Tibial nerve (tissue), 4 donors: ENCODE data around the gene SEC23B. TPM values are rescaled to one million over a fixed set of nuclear protein-coding genes. Genes with fewer than 3 reads are reported as not detected.

Experiments used
- DNase-seq, 2 donors: peaks; one replicate each; pipeline ENCODE4 v3.0.0-alpha.2; 2019; ENCODE audit warnings: low spot score in 2 of 2
- H3K27ac ChIP-seq, 4 donors: fragments of 200-600 bp; sonication (generic) in 3 of 4; one replicate each; pipeline ENCODE4 v1.5.1; 2017 to 2019; ENCODE audit warnings: mild to moderate bottlenecking in 1 of 4
- H3K27me3 ChIP-seq, 2 donors: fragments of 200-600 bp; sonication (generic) in 1 of 2; one replicate each; pipeline versions ENCODE4 v1.5.1 to v1.6.0; 2017 to 2019
- H3K36me3 ChIP-seq, 3 donors: fragments of 200-600 bp; sonication (generic); one replicate each; pipeline ENCODE4 v1.5.1; 2018 to 2019
- H3K4me1 ChIP-seq, 4 donors: fragments of 200-600 bp; sonication (generic) in 3 of 4; one replicate each; pipeline ENCODE4 v1.5.1; 2017 to 2019
- H3K4me3 ChIP-seq, 4 donors: fragments of 200-600 bp; sonication (generic) in 3 of 4; one replicate each; pipeline ENCODE4 v1.5.1; 2017 to 2019; ENCODE audit warnings: mild to moderate bottlenecking in 1 of 4, moderate library complexity in 1 of 4
- H3K9me3 ChIP-seq, 4 donors: fragments of 200-600 bp; sonication (generic) in 3 of 4; one replicate each; pipeline ENCODE4 v1.5.1; 2017 to 2019
- EP300 ChIP-seq, 2 donors: sonication (generic); formaldehyde crosslinking; IDR thresholded peaks; one replicate each; pipeline ENCODE4 v1.6.1; 2017; ENCODE audit warnings: antibody characterized with exemption in 2 of 2, mild to moderate bottlenecking in 1 of 2
- POLR2A ChIP-seq, 2 donors: fragments of 450-650 bp; IDR thresholded peaks; one replicate each; pipeline ENCODE4 v1.6.1; 2017; ENCODE audit warnings: antibody characterized with exemption in 2 of 2, mild to moderate bottlenecking in 2 of 2, moderate library complexity in 2 of 2
- whole genome bisulfite sequencing, 2 donors: methylation state at CpG; one replicate each; pipeline ENCODE4 v1.1.5; 2018; 5-methylcytosine and 5-hydroxymethylcytosine counted together
- total RNA-seq, 4 donors: library from RNA; depleted of rRNA; stranded (reverse); fragments of >200 nt; gene quantifications; one replicate each; pipeline ENCODE4 v1.1.0, GENCODE V29; 2016
- TF ChIP-seq, protein P1 (sequence below), 5 experiments: fragments of 200-600 bp in 3 of 5; fragments of 450-650 bp in 2 of 5; sonication (generic) in 3 of 5; IDR thresholded peaks; one replicate each; pipeline ENCODE4 v1.5.1; 2016 to 2019; ENCODE audit warnings: antibody characterized with exemption in 5 of 5, mild to moderate bottlenecking in 3 of 5, moderate library complexity in 2 of 5

SEC23B gene
- total RNA-seq, 4 donors from 2014 or later: 21.4 to 48.1 (median 30.5) TPM

DNA sequence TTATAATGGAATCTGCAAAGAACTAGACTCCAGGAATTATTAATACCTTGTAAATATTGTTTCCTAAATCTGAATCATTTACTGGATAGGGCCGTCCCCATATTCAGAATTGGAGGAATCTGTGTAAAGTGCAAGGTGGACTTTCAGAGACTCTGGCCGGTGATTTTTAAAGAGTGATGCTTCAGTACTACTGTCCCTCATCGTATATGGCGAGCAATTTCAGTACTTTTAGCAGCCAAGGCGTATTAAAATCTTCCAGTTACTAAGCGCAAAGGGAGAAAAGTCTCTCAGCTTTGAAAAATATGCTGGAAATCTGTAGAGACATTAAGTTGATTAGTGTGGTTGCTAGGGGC lies 60.0 kb downstream of the SEC23B start:
- DNase-seq: no peak
- 4 to 5% methylated on average over 6 of the region's 6 CpGs for WGBS, 2 donors
- Histone ChIP-seq H3K36me3 (peaks cover 0 to 45% (median 0%) of the 10 kb centered on the region in 3 donors), H3K4me1 (peaks cover 0 to 17% (median 5%) of the 10 kb centered on the region in 4 donors), H3K27me3 (no peaks in the 10 kb centered on the region), H3K27ac (peak overlapping the region; percentile 59 to 89 (median 86)), H3K9me3 (no peaks in the 10 kb centered on the region), H3K4me3 (peak overlapping the region; percentile 47 to 74 (median 65))
- TF ChIP-seq, protein P1, sequence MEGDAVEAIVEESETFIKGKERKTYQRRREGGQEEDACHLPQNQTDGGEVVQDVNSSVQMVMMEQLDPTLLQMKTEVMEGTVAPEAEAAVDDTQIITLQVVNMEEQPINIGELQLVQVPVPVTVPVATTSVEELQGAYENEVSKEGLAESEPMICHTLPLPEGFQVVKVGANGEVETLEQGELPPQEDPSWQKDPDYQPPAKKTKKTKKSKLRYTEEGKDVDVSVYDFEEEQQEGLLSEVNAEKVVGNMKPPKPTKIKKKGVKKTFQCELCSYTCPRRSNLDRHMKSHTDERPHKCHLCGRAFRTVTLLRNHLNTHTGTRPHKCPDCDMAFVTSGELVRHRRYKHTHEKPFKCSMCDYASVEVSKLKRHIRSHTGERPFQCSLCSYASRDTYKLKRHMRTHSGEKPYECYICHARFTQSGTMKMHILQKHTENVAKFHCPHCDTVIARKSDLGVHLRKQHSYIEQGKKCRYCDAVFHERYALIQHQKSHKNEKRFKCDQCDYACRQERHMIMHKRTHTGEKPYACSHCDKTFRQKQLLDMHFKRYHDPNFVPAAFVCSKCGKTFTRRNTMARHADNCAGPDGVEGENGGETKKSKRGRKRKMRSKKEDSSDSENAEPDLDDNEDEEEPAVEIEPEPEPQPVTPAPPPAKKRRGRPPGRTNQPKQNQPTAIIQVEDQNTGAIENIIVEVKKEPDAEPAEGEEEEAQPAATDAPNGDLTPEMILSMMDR (IDR thresholded peaks at IDR 0.05): no peak
- TF ChIP-seq EP300 (IDR thresholded peaks at IDR 0.05) (no peak), POLR2A (IDR thresholded peaks at IDR 0.05) (no peak)

GRCh38 chr20:18571009-18571408 lies 63.3 kb downstream of the SEC23B start:
- TF ChIP-seq EP300 (IDR thresholded peaks at IDR 0.05): no peak
- TF ChIP-seq POLR2A (IDR thresholded peaks at IDR 0.05): no peak
- TF ChIP-seq, protein P1 (IDR thresholded peaks at IDR 0.05): no peak
- H3K9me3 ChIP-seq: no peaks in the 10 kb centered on the region
- WGBS, 2 donors: 94 to 95% methylated on average over 2 of the region's 2 CpGs
- H3K36me3 ChIP-seq: peaks cover 0 to 41% (median 0%) of the 10 kb centered on the region in 3 donors
- DNase-seq: no peak
- H3K27me3 ChIP-seq: no peaks in the 10 kb centered on the region
- peaks cover 0 to 17% (median 5%) of the 10 kb centered on the region in 4 donors for H3K4me1 ChIP-seq
- no peak overlapping the region for H3K27ac ChIP-seq
- no peak overlapping the region for H3K4me3 ChIP-seq

DNA sequence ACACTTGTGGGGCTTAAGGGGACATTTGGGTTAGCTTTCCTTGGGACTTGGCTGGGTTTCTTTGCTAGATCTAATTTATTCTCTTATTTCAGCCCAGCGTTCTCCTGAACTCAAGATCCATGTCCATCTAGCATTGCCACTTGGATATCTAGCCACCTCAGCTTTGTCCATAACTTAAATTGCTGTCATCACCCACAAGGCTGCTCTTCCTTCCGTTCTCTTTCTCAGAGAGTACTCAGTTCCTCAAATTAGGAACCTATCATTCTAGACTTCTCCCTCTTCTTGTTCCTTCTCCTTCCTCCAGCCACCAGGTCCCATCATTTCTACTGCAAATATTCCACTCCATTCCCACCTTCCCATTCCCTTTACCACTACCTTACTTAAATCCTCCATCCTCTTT lies 63.8 kb downstream of the SEC23B start:
- no peak overlapping the region for H3K27ac ChIP-seq
- H3K36me3 ChIP-seq: peaks cover 0 to 41% (median 0%) of the 10 kb centered on the region in 3 donors
- no peak for TF ChIP-seq POLR2A (IDR thresholded peaks at IDR 0.05)
- TF ChIP-seq, protein P1 (IDR thresholded peaks at IDR 0.05): no peak
- no peak for TF ChIP-seq EP300 (IDR thresholded peaks at IDR 0.05)
- no peaks in the 10 kb centered on the region for H3K27me3 ChIP-seq
- DNase-seq: no peak
- no peak overlapping the region for H3K4me3 ChIP-seq
- no peaks in the 10 kb centered on the region for H3K9me3 ChIP-seq
- WGBS, 2 donors: 91 to 96% methylated on average over 2 of the region's 2 CpGs
- peaks cover 0 to 13% (median 5%) of the 10 kb centered on the region in 4 donors for H3K4me1 ChIP-seq

- WGBS, 2 donors: 73 to 90% methylated on average over 6 of the region's 6 CpGs
- Histone ChIP-seq H3K4me3 (no peak overlapping the region), H3K4me1 (no peaks in the 10 kb centered on the region), H3K36me3 (peaks cover 0 to under 1% (median 0%) of the 10 kb centered on the region in 3 donors), H3K27me3 (no peaks in the 10 kb centered on the region), H3K27ac (no peak overlapping the region), H3K9me3 (no peaks in the 10 kb centered on the region)
- no peak for DNase-seq
- no peak for TF ChIP-seq EP300 (IDR thresholded peaks at IDR 0.05)
- TF ChIP-seq, protein P1 (IDR thresholded peaks at IDR 0.05): no peak
Measured at GRCh38 chr20:18577942-18578341, 70.2 kb downstream of the SEC23B start.

DNA sequence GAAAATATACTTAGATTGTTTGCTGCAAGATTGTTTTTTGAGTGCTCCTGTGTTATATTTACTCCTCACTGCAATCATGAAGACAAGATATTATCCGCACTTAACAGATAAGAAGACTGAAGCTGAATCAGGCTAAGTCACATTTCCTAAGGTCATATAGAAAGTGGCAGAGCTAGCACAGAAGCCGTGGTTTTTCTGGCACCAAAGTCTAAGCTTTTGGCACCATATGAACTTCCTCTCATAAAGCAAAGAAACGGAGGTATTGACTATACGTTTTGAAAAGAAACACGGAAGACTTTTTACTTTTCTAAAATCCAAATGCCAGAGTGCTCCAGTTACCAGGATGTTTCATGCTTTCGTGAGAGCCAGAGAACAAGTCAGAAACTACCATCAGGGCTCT lies 70.8 kb downstream of the SEC23B start:
- H3K4me3 ChIP-seq: no peak overlapping the region
- no peaks in the 10 kb centered on the region for H3K9me3 ChIP-seq
- TF ChIP-seq, protein P1 (IDR thresholded peaks at IDR 0.05): no peak
- TF ChIP-seq EP300 (IDR thresholded peaks at IDR 0.05) (no peak), POLR2A (IDR thresholded peaks at IDR 0.05) (no peak)
- DNase-seq: no peak
- 76 to 79% methylated on average over 6 of the region's 6 CpGs for WGBS, 2 donors
- H3K27ac ChIP-seq: no peak overlapping the region
- H3K27me3 ChIP-seq: no peaks in the 10 kb centered on the region
- H3K36me3 ChIP-seq: no peaks in the 10 kb centered on the region
- H3K4me1 ChIP-seq: no peaks in the 10 kb centered on the region
